GM18868 (cell line): ENCODE results near the gene PSG2.
"Not testable (repeated sequence)": the region's sequence is repeated elsewhere in the genome, so short reads cannot be mapped to it uniquely, and the experiment has no call there.

Experiments used
- ATAC-seq: cut with Tn5 transposase; IDR thresholded peaks from one replicate; pipeline ENCODE4 v1.9.1; 2021; ENCODE audit warnings: mild to moderate bottlenecking, moderate library complexity; ENCODE audit not compliant: unreplicated experiment

PSG2 gene

GRCh38 chr19:43082601-43083000 is at the start of gene PSG2:
PSG2 (minus strand) TSS chr19:43082701; CDS start chr19:43082569, 132 bp downstream.
- not testable (repeated sequence) for ATAC-seq

- ATAC-seq: not testable (repeated sequence)
Measured at GRCh38 chr19:43131281-43131842, 48.9 kb upstream of the PSG2 start.

- not testable (repeated sequence) for ATAC-seq
Measured at GRCh38 chr19:43129197-43129596, 46.7 kb upstream of the PSG2 start.

- ATAC-seq: not testable (repeated sequence)
Measured at GRCh38 chr19:43127336-43127735, 44.8 kb upstream of the PSG2 start.

GRCh38 chr19:43126720-43127119 is 44.2 kb upstream of the PSG2 start:
- ATAC-seq: no peak

- no peak for ATAC-seq
Measured at GRCh38 chr19:43124360-43124759, 41.9 kb upstream of the PSG2 start.

GRCh38 chr19:43120433-43121026 is 38.0 kb upstream of the PSG2 start:
- ATAC-seq: not testable (repeated sequence)

GRCh38 chr19:43119526-43119925 is 37.0 kb upstream of the PSG2 start:
- ATAC-seq: not testable (repeated sequence)

GRCh38 chr19:43116421-43116820 is 33.9 kb upstream of the PSG2 start:
- ATAC-seq: not testable (repeated sequence)

- not testable (repeated sequence) for ATAC-seq
Measured at GRCh38 chr19:43115548-43115947, 33.0 kb upstream of the PSG2 start.

GRCh38 chr19:43115064-43115463 is 32.6 kb upstream of the PSG2 start:
- not testable (repeated sequence) for ATAC-seq

- ATAC-seq: not testable (repeated sequence)
Measured at GRCh38 chr19:43114626-43115025, 32.1 kb upstream of the PSG2 start.

GRCh38 chr19:43107401-43107800 is 24.9 kb upstream of the PSG2 start:
- not testable (repeated sequence) for ATAC-seq

GRCh38 chr19:43105496-43105895 is 23.0 kb upstream of the PSG2 start:
- no peak for ATAC-seq

GRCh38 chr19:43104215-43104850 is 21.8 kb upstream of the PSG2 start:
- ATAC-seq: not testable (repeated sequence)

GRCh38 chr19:43101950-43102349 is 19.4 kb upstream of the PSG2 start:
- no peak for ATAC-seq

- not testable (repeated sequence) for ATAC-seq
Measured at GRCh38 chr19:43098416-43098815, 15.9 kb upstream of the PSG2 start.

- not testable (repeated sequence) for ATAC-seq
Measured at GRCh38 chr19:43087702-43088340, 5.3 kb upstream of the PSG2 start.

GRCh38 chr19:43085796-43086530 is 3.5 kb upstream of the PSG2 start:
- not testable (repeated sequence) for ATAC-seq

GRCh38 chr19:43084196-43084832 is 1.8 kb upstream of the PSG2 start:
- not testable (repeated sequence) for ATAC-seq
